Right ventricle myocardium inferior (tissue), 1 donor: Measurements from ENCODE around the gene DMC1. TPM values are rescaled to one million over a fixed set of nuclear protein-coding genes. Genes with fewer than 3 reads are reported as not detected.

Experiments used
- ATAC-seq: fragments of 200-7000 bp; cut with Tn5 transposase; one replicate; pipeline ENCODE4 v1.9.1; 2020; ENCODE audit warnings: mild to moderate bottlenecking, moderate library complexity
- DNase-seq: peaks from one replicate; pipeline ENCODE4 v3.0.0; 2021; ENCODE audit errors: missing footprints
- intact Hi-C: fragments of 100-400 bp; cut with DNase I; formaldehyde crosslinking; loops from one replicate; pipeline ENCODE4 v1.11.0; 2022
- total RNA-seq: library from RNA; stranded (reverse); fragmentation: NEBNext Ultra II Directional; extraction: Animal tissue kit (Norgen Biotek cat#: 25700); gene quantifications from one replicate; pipeline ENCODE4 v1.2.1, GENCODE V29; 2021
- donor health status: DM: no; HTN: yes; CAD: no; lungs with severe emphysema.

The DMC1 gene
- total RNA-seq, 1 donor from 2014 or later, result 0.46 TPM

DNA sequence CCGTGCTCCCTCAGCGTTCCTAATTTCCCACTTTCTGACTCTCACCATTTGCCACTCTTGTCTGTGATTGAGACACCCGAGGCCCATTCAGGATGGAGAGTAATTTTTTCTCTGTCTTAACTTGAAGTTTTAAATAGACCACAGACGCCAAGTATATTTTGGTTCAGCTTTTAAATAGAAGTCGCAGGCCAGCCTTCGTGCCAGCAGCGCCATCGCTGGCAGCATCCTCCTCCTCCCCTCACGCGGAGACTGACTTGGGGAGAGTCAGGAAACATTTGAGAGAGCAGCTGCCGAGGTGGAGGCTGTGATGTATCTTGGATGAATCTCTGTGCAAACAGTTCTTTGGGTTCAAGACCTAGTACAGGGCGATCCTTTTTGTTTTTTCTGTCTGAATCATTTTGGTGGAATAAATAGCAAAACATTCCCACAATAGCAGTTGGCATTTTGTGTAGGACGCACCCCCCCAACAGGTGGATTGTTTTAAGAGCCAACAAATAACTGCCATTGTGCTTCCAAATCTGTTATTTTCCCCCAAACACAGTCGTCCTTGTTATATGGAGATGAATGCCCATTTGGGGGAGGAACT, 889 bp upstream of the DMC1 start:
- peak; percentile 15 for ATAC-seq
- intact Hi-C loops, result loop anchor here (1.0 kb wide), 2 partner anchors 65 to 519 kb away; partner anchors contain the start of gene DDX17
- no peak for DNase-seq

- ATAC-seq (no peak), DNase-seq (no peak)
- intact Hi-C loops, result no loop called here
These were observed 607 bp downstream of the DMC1 start for GRCh38 chr22:38569181-38569971.

GRCh38 chr22:38567531-38568285, 2.3 kb downstream of the DMC1 start:
- ATAC-seq (no peak), DNase-seq (no peak)
- intact Hi-C loops, result no loop called here

GRCh38 chr22:38566726-38567504, 3.1 kb downstream of the DMC1 start:
- DNase-seq (no peak), ATAC-seq (no peak)
- intact Hi-C loops, result no loop called here

DNA sequence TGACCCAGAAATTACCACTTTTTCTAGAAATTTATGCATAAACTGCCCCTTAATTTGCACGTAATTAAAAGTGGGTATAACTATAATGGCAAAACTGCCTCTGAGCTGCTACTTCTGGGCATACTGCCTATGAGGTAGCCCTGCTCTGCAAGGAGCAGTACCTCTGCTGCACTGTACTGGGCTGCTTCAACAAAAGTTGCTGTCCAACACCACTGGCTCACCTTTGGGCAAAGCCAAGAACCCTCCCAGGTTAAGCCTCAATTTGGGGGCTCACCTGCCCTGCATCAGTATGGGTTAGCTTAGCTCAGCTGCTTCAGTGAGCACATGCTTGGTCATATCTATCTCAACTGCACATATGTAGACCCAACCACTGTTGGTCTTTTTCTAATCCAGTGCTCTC, 4.5 kb downstream of the DMC1 start:
- ATAC-seq (no peak), DNase-seq (no peak)
- intact Hi-C loops, result no loop called here

- no peak for ATAC-seq
- intact Hi-C loops, result no loop called here
- DNase-seq, result no peak
These were observed 5.3 kb downstream of the DMC1 start for GRCh38 chr22:38564669-38565068.

DNA sequence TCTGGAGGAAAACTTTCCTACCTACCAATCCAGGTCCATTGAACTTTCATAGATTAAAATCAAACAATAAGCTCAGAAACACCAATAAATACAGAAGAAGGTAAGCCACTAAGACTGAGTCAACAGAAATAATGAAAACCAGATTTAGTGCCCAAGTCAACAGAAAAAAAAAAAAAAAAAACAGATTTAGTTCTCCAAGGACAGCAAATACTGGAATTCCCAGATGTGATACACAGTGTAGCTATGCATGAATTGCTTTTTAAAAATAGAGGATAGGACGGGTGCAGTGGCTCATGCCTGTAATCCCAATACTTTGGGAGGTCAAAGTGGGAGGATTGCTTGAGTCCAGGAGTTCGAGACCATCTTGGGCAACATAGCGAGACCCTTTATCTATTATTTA, 15.7 kb downstream of the DMC1 start:
- ATAC-seq (no peak), DNase-seq (no peak)
- intact Hi-C loops, result no loop called here

GRCh38 chr22:38549101-38549894, 20.7 kb downstream of the DMC1 start:
- DNase-seq (no peak), ATAC-seq (no peak)
- intact Hi-C loops, result no loop called here

DNA sequence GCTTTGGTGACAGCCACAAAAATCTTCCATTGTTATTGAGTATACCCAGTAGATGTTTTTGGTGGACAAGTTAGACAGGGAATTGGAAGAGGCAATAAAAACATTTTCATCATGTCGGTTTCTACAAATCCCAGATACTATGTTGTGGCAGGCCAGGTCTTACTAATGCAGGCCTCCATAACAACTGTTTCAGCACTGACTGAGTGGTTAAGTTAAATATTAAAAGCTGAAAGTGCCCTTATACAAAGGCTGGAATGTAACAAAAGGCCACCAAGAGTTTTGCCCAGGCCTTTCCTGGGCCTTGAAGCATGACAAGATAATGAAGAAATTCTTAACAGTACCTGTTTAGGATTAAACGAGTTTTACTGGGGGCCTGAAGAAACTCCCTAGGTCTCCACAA, 29.3 kb downstream of the DMC1 start:
- no peak for ATAC-seq
- DNase-seq, result no peak
- intact Hi-C loops, result no loop called here

DNA sequence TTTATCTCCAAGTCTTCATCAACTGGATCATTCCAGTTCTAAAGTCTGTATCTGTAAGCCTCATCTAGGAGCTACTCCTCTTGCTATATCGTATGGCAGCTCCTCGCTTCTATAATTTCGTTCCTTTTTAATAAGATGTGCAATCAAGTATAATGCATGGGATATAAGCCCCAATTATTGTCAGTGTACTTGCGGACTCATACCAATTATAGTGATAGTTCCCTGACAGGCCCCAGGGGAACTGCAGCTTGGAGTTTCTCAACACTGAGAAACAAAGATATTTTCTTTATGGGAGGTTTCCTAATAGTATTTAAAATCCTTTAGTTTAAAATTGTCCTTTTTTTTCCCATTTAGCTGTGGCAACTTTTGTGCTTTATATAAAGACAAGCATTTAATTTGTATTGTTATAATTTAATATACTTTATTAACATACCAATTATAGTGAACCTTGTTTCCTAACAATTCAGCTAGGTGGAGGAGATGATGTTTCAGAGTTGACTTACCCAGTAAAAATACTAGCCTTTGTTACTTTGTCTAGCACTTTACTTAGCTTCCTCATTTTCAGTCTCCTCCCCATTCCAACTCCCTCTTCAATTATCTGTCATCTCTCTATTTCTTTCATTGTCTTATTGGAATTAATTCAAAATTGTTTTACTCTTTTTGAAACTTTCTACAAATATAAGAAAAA, 38.6 kb downstream of the DMC1 start:
- intact Hi-C loops, result no loop called here
- ATAC-seq (no peak), DNase-seq (no peak)

DNA sequence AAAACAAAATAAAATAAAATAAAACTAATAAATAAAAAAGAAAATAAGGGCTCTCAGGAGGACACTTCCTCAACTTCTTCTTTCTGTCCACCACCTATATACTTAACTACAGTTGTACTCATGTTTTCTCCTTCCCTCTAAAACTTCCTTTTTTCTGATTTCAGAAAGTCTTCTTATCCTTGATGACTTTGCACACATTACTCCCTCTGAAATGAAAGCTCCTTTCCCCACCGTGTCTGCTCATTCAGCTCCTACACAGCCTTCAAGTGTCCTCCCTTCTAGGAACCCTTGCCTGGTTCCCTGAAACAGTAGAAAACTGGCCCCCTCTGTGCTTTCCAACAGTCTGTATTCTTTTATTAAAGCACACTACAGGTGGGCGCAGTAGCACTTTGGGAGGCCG, 45.6 kb downstream of the DMC1 start:
- DNase-seq (no peak), ATAC-seq (no peak)
- intact Hi-C loops, result no loop called here

DNA sequence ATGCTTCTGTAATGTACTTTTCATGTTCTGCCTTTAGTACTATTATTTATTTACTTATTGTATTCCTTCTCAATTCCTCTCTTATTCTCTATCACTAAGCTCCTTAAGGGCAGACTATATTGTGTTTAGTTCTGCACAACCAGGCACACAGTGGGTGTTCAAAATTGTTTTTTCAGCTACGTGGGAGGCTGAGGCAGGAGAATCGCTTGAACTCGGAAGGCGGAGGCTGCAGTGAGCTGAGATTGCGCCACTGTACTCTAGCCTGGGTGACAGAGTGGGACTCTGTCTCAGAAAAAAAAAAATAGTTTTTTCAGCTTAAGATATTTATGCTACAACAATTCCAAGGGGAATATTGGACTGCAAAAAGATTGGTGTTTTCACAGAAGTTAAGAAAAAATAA, 46.5 kb downstream of the DMC1 start:
- no peak for DNase-seq
- ATAC-seq, result no peak
- intact Hi-C loops, result no loop called here

DNA sequence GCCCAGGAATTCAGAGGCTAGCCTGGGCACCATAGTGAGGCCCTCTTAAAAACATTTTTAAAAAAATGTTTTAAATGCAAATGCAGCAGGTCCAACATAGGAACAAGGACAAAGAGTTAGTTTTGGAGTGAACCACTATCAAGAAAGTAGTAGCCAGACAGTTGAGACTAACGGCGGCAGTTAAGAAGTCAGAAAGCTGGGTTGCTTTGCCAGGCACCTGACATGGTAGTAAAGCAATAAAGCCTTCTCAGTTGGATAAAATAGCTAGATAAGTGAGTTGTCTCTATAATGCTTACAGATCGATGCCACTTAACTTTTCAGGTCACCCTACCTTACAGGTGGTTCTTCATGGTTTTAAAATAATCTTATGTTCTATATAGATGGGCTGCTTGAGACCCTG, 47.0 kb downstream of the DMC1 start:
- intact Hi-C loops, result no loop called here
- ATAC-seq, result no peak
- no peak for DNase-seq

- ATAC-seq, result no peak
- no peak for DNase-seq
- intact Hi-C loops, result no loop called here
These were observed 50.3 kb downstream of the DMC1 start for GRCh38 chr22:38519453-38520250.

- DNase-seq (no peak), ATAC-seq (no peak)
- intact Hi-C loops, result no loop called here
These were observed 51.4 kb downstream of the DMC1 start for GRCh38 chr22:38518620-38519019.

GRCh38 chr22:38513063-38513462, 56.9 kb downstream of the DMC1 start:
- no peak for DNase-seq
- intact Hi-C loops, result no loop called here
- ATAC-seq, result no peak

GRCh38 chr22:38510416-38510970, 59.5 kb downstream of the DMC1 start:
- no peak for ATAC-seq
- intact Hi-C loops, result no loop called here
- no peak for DNase-seq
